Spleen (tissue), 7 donors: ENCODE measurements around the gene ZXDB.

Source experiments
- CTCF ChIP-seq, 11 experiments: fragments of 200-600 bp in 7 of 11; fragments of 450-650 bp in 4 of 11; sonication (generic) in 4 of 11; IDR thresholded peaks in 8 of 11; conservative IDR thresholded peaks in 3 of 11; 1 replicate in 7 of 11; 2 replicates in 4 of 11; pipeline versions ENCODE4 v1.4.0 to v1.8.0; 2016 to 2021; ENCODE audit warnings: antibody characterized with exemption in 11 of 11, inconsistent platforms in 4 of 11, mild to moderate bottlenecking in 1 of 11
- POLR2A ChIP-seq, 3 donors: fragments of 450-650 bp; IDR thresholded peaks; one replicate each; pipeline ENCODE4 v1.5.1; 2017; ENCODE audit warnings: antibody characterized with exemption in 3 of 3, mild to moderate bottlenecking in 1 of 3
- POLR2AphosphoS5 ChIP-seq, 3 donors: sonication (generic); formaldehyde crosslinking; IDR thresholded peaks; one replicate each; pipeline ENCODE4 v1.5.1; 2017; ENCODE audit warnings: antibody characterized with exemption in 3 of 3
- donor health status: DM: no; HTN: no; CAD: no; lungs with moderate emphysema.
- donor health status: DM: no; HTN: no; CAD: no.
- donor health status: DM: no; HTN: no; CAD: no.

GRCh38 chrX:57595381-57595811 is 3.6 kb downstream of the ZXDB start:
- no peak for TF ChIP-seq POLR2AphosphoS5 (IDR thresholded peaks at IDR 0.05)
- no peak for TF ChIP-seq POLR2A (IDR thresholded peaks at IDR 0.05)
- no peak for TF ChIP-seq CTCF (IDR thresholded peaks at IDR 0.05 in 8 of 11, conservative IDR thresholded peaks at IDR 0.05 in 3 of 11)
